MCF 10A (cell line): ENCODE measurements around the gene IFT52. TPM values are rescaled to one million over a fixed set of nuclear protein-coding genes. Genes with fewer than 3 reads are reported as not detected.

Experiments used
- BruUV-seq: library from RNA; stranded (reverse); fragments of 400-500 nt; replicated peaks from 2 replicates; lab custom pipeline; 2021; lab: Mats Ljungman, UMichigan
- CTCF ChIA-PET: fragments of 300-600 bp; sonication (Branson Sonifier 250); formaldehyde crosslinking; extraction: SDS; loops from one replicate; lab custom pipeline; 2021; ENCODE audit warnings: antibody characterized with exemption, inconsistent platforms; lab: Yijun Ruan, JAX
- POLR2A ChIA-PET: fragments of 300-600, 350-650 bp; sonication (Branson Sonifier 250); formaldehyde crosslinking; extraction: SDS; loops from one replicate; lab custom pipeline; 2020; ENCODE audit warnings: antibody characterized with exemption, inconsistent platforms; lab: Yijun Ruan, JAX
- DNase-seq: peaks from one replicate; pipeline ENCODE4 v3.0.0-alpha.2; 2018; ENCODE audit not compliant: unreplicated experiment
- H3K27ac Mint-ChIP-seq: one replicate; pipeline ENCODE4 v1.8.0; 2022; ENCODE audit warnings: mild to moderate bottlenecking, low read depth, mixed read lengths; ENCODE audit not compliant: unreplicated experiment
- H3K27me3 Mint-ChIP-seq: one replicate; pipeline ENCODE4 v1.8.0; 2022; ENCODE audit warnings: mixed read lengths; ENCODE audit not compliant: insufficient read depth, unreplicated experiment
- H3K36me3 Mint-ChIP-seq: one replicate; pipeline ENCODE4 v1.8.0; 2022; ENCODE audit warnings: mild to moderate bottlenecking, moderate library complexity, mixed read lengths; ENCODE audit not compliant: insufficient read depth, unreplicated experiment
- H3K4me1 Mint-ChIP-seq: one replicate; pipeline ENCODE4 v1.8.0; 2022; ENCODE audit warnings: mixed read lengths; ENCODE audit not compliant: insufficient read depth, unreplicated experiment
- H3K4me3 Mint-ChIP-seq: one replicate; pipeline ENCODE4 v1.8.0; 2022; ENCODE audit warnings: mild to moderate bottlenecking, moderate library complexity, mixed read lengths; ENCODE audit not compliant: unreplicated experiment
- H3K9me3 Mint-ChIP-seq: one replicate; pipeline ENCODE4 v1.8.0; 2022; ENCODE audit warnings: mixed read lengths; ENCODE audit not compliant: unreplicated experiment
- CTCF ChIP-seq: fragments of 200-600 bp; IDR thresholded peaks from one replicate; pipeline ENCODE4 v1.8.0; 2022; ENCODE audit warnings: antibody characterized with exemption, mild to moderate bottlenecking; ENCODE audit not compliant: unreplicated experiment
- intact Hi-C: fragments of 100-400 bp; cut with micrococcal nuclease; formaldehyde crosslinking; loops from 2 replicates; pipeline ENCODE4 v1.14.1; 2022
- total RNA-seq: library from RNA; stranded (reverse); gene quantifications from 2 replicates; pipeline ENCODE4 v1.2.3, GENCODE V29; 2022

IFT52 gene
- total RNA-seq, 1 experiment from 2014 or later, result 21.8 TPM

DNA sequence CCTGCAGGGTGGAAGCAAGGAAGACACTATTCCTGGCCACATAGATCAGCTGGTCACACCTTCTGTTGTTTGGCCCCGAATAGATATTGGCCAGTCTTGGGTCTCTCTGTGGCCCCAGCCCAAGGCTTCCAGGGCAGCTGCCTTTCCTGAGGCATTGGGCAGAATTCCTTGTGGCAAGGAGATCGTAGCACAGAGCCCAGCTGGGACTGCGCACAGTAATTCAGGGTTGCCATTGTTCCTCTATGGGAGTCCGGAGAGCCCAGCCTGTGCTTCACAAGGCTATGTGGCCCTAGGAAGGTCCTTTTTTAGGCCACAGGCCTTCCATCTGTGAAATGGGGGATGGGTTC is 25.0 kb upstream of the IFT52 start:
- intact Hi-C loops, result no loop called here

GRCh38 chr20:43567477-43567876 is 23.3 kb upstream of the IFT52 start:
- intact Hi-C loops, result no loop called here
- BruUV-seq, result no TSS peak

More for the DNA sequence above, 25.0 kb upstream of the IFT52 start:
- BruUV-seq, result no TSS peak
- Mint-ChIP-seq H3K4me1 (no peaks in the 10 kb centered on the region), H3K36me3 (peaks cover 6% of the 10 kb centered on the region), H3K27ac (no peak overlapping the region), H3K4me3 (no peak overlapping the region), H3K27me3 (no peaks in the 10 kb centered on the region), H3K9me3 (no peaks in the 10 kb centered on the region)
- no peak for TF ChIP-seq CTCF
- ChIA-PET POLR2A (no interaction called here), CTCF (no interaction called here)
- no peak for DNase-seq

GRCh38 chr20:43568706-43569105 is 22.0 kb upstream of the IFT52 start:
- Mint-ChIP-seq H3K27ac (no peak overlapping the region), H3K4me1 (no peaks in the 10 kb centered on the region), H3K36me3 (peaks cover 6% of the 10 kb centered on the region), H3K9me3 (no peaks in the 10 kb centered on the region), H3K4me3 (no peak overlapping the region), H3K27me3 (no peaks in the 10 kb centered on the region)
- ChIA-PET POLR2A (interaction anchor here (0.5 kb wide), 1 partner anchor 45 kb away, joined by 3 read pairs; no protein-coding TSS in a partner anchor), CTCF (interaction anchor here (0.6 to 2.9 kb wide), 5 partner anchors 11 to 58 kb away, joined by 3 to 25 read pairs (median 4); no protein-coding TSS in a partner anchor)
- no peak for DNase-seq
- intact Hi-C loops, result no loop called here
- BruUV-seq, result no TSS peak
- TF ChIP-seq CTCF, result no peak

More at GRCh38 chr20:43567477-43567876, 23.3 kb upstream of the IFT52 start:
- no peak overlapping the region for H3K4me3 Mint-ChIP-seq
- no peak overlapping the region for H3K27ac Mint-ChIP-seq
- no peak for TF ChIP-seq CTCF
- CTCF ChIA-PET, result no interaction called here
- POLR2A ChIA-PET, result no interaction called here
- no peaks in the 10 kb centered on the region for H3K9me3 Mint-ChIP-seq
- H3K27me3 Mint-ChIP-seq, result no peaks in the 10 kb centered on the region
- H3K4me1 Mint-ChIP-seq, result no peaks in the 10 kb centered on the region
- no peak for DNase-seq
- H3K36me3 Mint-ChIP-seq, result peaks cover 6% of the 10 kb centered on the region

GRCh38 chr20:43569282-43569681 is 21.5 kb upstream of the IFT52 start:
- POLR2A ChIA-PET, result interaction anchor here (0.5 to 1.8 kb wide), 3 partner anchors 9 to 46 kb away, joined by 3 to 4 read pairs (median 3); no protein-coding TSS in a partner anchor
- no peak overlapping the region for H3K27ac Mint-ChIP-seq
- no peaks in the 10 kb centered on the region for H3K9me3 Mint-ChIP-seq
- no peak for TF ChIP-seq CTCF
- no TSS peak for BruUV-seq
- peaks cover 6% of the 10 kb centered on the region for H3K36me3 Mint-ChIP-seq
- H3K4me3 Mint-ChIP-seq, result no peak overlapping the region
- CTCF ChIA-PET, result interaction anchor here (0.6 to 2.9 kb wide), 5 partner anchors 14 to 511 kb away, joined by 3 to 25 read pairs (median 3); no protein-coding TSS in a partner anchor
- H3K27me3 Mint-ChIP-seq, result no peaks in the 10 kb centered on the region
- no peak for DNase-seq
- intact Hi-C loops, result no loop called here
- H3K4me1 Mint-ChIP-seq, result no peaks in the 10 kb centered on the region
